Peyer's patch (tissue), 4 donors: Measurements from ENCODE around the gene F13A1.

ENCODE experiments used
- POLR2A ChIP-seq, 2 donors: fragments of 450-650 bp; IDR thresholded peaks; one replicate each; pipeline ENCODE4 v1.5.1; 2017; ENCODE audit warnings: antibody characterized with exemption in 2 of 2, mild to moderate bottlenecking in 2 of 2, moderate library complexity in 2 of 2
- TF ChIP-seq, protein P1 (sequence below), 6 experiments: fragments of 450-650 bp in 4 of 6; fragments of 200-600 bp in 2 of 6; sonication (generic) in 1 of 6; IDR thresholded peaks; one replicate each; pipeline ENCODE4 v1.5.1; 2017 to 2019; ENCODE audit warnings: antibody characterized with exemption in 6 of 6, mild to moderate bottlenecking in 3 of 6, moderate library complexity in 1 of 6

DNA sequence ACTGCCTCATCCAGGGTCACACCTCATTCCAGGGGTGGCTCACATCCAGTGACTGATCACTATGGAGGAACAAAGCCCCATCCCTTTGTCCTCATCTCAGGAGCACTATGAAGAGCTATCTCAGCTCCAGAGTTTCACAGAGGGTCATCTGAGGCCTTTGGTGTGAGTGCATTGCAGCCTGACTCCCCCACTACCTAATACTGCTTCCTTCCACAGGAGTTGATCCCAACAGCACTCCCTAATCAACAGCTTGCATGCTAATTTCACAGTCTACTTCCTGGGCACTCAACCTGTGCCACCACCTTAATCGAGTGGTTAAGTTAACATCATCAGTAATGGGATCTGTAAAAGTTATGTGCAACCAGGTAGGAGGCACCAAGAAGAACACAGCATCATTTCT, 37.7 kb downstream of the F13A1 start:
- TF ChIP-seq, protein P1, sequence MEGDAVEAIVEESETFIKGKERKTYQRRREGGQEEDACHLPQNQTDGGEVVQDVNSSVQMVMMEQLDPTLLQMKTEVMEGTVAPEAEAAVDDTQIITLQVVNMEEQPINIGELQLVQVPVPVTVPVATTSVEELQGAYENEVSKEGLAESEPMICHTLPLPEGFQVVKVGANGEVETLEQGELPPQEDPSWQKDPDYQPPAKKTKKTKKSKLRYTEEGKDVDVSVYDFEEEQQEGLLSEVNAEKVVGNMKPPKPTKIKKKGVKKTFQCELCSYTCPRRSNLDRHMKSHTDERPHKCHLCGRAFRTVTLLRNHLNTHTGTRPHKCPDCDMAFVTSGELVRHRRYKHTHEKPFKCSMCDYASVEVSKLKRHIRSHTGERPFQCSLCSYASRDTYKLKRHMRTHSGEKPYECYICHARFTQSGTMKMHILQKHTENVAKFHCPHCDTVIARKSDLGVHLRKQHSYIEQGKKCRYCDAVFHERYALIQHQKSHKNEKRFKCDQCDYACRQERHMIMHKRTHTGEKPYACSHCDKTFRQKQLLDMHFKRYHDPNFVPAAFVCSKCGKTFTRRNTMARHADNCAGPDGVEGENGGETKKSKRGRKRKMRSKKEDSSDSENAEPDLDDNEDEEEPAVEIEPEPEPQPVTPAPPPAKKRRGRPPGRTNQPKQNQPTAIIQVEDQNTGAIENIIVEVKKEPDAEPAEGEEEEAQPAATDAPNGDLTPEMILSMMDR (IDR thresholded peaks at IDR 0.05): no peak
- TF ChIP-seq POLR2A (IDR thresholded peaks at IDR 0.05): no peak
